IPS-18c (cell line): ENCODE data around the gene CFAP61.

Experiments
- H3K4me3 ChIP-seq: 2 replicates; pipeline ENCODE4 v1.7.0; 2013; ENCODE audit warnings: low read depth, mild to moderate bottlenecking, low read length, moderate library complexity; ENCODE audit not compliant: insufficient read depth
- H3K9me3 ChIP-seq: one replicate; pipeline ENCODE4 v1.6.1; 2013; ENCODE audit warnings: mild to moderate bottlenecking, low read length, moderate library complexity; ENCODE audit not compliant: control insufficient read depth, insufficient read depth

CFAP61 gene

DNA sequence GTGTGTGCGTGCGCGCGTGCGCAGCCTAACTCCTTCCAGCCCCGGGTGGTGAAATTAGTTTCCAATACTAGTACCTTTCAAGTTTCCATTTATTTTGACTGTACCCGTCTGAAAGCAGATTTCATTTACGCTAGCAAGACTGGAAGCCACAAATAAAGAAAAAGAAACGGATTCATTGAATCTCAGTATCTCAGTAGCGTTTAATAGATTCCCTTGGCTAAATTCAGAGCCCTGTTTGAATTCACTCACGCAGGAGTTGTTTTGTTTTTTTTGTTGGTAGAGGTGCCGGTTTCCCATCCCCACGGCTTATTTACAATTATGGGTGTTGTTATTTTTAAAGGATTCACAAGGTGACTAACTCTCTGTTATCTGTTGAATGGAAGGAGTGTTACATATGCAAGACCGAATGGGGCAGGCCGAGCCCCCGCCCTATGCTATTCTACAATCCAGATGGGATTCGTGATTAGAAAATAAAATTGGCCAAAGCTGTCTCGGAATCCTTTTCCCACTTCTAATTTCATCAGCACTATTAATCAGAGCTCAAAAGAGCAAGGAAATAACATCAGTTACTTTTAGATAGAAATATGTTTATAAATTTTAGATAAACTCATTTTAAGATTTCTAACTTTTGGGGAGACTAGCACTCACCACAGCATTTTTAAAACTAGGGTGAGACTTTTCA is 313.3 kb downstream of the CFAP61 start:
- no peaks in the 10 kb centered on the region for H3K9me3 ChIP-seq
- H3K4me3 ChIP-seq: no peak overlapping the region; the same call in 1 of the 2 replicates

- H3K4me3 ChIP-seq: peak overlapping the region; percentile 36; the same call in 1 of the 2 replicates
- no peaks in the 10 kb centered on the region for H3K9me3 ChIP-seq
Measured at GRCh38 chr20:20366551-20366875, 314.2 kb downstream of the CFAP61 start.

DNA sequence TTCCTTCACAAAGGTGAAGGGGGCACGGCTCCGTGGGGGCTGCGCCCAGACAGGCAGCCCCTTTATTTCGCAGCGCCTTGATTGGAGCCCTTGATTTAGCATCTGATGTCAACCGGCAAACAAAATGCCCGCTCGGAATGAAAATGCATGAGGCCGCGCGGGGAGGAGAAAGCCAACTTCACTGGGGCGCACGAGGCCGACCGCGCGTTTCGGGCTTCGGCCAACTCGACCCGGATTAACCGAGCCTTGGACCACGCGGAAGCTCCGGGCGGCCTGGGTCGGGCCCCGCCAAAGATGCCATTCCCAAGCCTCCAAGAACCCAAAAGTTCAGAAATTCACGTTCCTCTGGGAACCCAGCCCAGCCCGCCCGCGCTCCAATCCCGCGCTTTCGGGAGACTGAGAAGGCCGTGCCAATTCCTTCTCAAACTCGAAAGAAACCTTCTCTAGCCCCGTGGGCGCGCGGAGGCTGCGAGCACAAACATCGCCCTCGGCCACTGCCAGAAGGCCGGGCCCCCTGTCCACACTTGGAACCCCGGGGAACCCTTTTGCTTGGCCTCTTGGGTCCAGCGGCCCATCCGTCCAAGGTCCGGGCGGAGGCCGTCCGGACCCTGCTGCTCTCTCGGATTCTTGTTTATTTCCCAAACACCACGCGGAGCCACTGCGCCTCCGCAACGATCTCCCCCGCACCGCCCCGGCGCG is 314.7 kb downstream of the CFAP61 start:
- no peaks in the 10 kb centered on the region for H3K9me3 ChIP-seq
- peak overlapping the region; percentile 36 for H3K4me3 ChIP-seq

DNA sequence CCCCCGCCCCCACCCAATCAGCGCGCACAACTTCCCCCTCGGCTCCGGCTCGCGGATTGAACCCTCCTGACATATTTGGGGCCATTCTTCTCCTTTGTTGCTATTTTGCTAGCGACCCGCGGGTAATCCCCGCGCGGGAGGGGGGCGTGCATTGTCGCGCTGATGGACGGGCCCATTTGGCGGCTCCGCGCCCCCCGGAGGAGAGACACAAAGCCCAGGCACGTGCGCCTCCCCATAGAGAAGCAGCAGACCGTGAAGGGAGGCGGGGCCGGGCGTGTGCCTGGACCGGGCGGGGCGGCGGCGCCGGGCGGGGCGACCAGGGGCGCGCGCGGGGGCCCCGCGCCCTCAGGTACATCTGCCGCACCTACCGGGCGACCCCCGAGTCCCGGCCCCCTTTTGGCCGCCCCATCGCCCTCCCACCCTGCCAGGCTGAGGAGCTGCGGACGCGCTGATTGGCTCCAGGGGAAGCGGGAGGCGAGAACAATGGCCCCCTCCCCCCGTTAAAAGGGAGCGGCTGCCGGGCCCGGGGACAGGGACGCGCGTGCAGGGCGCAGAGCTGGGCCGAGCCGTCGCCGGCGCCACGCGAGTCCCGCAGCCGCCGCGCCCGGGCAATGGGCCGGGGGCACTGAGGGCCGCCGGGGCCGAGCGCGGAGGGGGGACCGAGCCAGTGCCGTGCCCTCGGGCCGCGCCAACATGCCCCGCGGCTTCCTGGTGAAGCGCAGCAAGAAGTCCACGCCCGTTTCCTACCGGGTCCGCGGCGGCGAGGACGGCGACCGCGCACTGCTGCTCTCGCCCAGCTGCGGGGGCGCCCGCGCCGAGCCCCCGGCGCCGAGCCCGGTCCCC is 315.5 kb downstream of the CFAP61 start, which contains the start of gene INSM1:
TSS of gene INSM1 (plus strand) at position 530 of the 843 bp plus-strand sequence. CDS start at position 694, 164 bp downstream.
- H3K9me3 ChIP-seq: no peaks in the 10 kb centered on the region
- H3K4me3 ChIP-seq: peak within 1 kb of the TSS; percentile 56

- no peaks in the 10 kb centered on the region for H3K9me3 ChIP-seq
- H3K4me3 ChIP-seq: peak overlapping the region; percentile 56
Measured at GRCh38 chr20:20368418-20369249, 316.3 kb downstream of the CFAP61 start.

DNA sequence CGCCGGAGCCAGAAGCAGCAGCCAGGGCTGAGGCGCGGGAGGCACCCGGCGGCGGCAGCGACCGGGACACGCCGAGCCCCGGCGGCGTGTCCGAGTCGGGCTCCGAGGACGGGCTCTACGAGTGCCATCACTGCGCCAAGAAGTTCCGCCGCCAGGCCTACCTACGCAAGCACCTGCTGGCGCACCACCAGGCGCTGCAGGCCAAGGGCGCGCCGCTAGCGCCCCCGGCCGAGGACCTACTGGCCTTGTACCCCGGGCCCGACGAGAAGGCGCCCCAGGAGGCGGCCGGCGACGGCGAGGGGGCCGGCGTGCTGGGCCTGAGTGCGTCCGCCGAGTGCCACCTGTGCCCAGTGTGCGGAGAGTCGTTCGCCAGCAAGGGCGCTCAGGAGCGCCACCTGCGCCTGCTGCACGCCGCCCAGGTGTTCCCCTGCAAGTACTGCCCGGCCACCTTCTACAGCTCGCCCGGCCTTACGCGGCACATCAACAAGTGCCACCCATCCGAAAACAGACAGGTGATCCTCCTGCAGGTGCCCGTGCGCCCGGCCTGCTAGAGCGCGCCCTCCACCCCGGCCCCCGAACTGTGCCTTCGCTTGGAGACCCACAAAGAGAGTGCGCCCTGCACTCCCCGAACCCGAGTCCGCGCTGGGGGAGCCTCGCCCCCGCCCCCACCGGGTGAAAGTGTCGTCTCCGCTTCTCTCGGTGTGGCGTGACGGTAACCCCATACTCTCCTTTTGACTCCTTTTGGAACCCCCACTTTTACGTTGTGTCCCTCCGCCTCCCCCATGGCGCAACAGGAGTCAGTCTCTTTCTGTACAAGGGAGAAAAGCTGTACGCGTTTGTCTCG is 317.1 kb downstream of the CFAP61 start:
- H3K9me3 ChIP-seq: no peaks in the 10 kb centered on the region
- peak overlapping the region; percentile 40 for H3K4me3 ChIP-seq

DNA sequence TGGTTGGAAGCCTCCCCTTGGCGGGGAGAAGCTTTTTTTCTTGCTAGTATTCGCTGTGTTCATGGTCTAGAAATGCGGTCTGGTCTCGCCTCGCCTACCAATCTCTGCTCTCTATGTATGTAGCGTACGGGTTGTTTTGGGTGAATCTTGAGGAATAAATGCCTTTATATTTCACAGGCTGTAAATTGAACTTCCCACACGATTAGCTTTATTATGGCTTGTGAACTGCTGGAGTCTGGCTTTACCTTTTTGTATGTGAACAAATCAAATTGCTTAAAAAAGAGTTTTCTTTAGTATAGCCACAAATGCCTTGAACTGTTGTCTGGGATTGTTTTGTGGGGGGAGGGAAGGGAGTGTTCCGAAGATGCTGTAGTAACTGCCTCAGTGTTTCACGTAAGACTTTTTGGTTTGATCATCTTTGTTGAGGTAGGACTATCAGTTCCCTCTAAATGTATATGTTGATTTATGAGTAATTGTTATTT is 317.8 kb downstream of the CFAP61 start:
- no peaks in the 10 kb centered on the region for H3K9me3 ChIP-seq
- peak overlapping the region; percentile 40; the same call in 1 of the 2 replicates for H3K4me3 ChIP-seq

DNA sequence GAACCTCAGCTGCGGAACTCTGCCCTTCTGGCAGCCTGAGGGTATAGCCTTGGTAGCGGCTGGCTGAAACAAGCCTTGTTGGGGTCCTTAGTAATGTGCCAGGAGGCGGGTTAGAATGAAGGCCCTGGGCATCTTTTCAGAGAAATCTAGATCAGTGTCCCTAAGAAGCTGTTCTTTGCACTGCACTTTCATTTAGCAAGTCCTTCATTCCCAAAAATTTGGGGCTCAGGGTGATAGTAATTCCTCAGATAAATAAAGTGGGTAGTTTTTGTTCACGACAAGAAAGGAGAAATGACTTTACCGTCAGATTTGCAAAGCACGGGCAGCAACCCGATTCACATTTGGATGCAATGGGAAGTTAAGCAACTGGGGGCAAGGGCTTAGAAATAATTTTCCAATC is 318.8 kb downstream of the CFAP61 start:
- Histone ChIP-seq H3K9me3 (no peaks in the 10 kb centered on the region), H3K4me3 (no peak overlapping the region)

- H3K4me3 ChIP-seq: no peak overlapping the region
- no peaks in the 10 kb centered on the region for H3K9me3 ChIP-seq
Measured at GRCh38 chr20:20371681-20372080, 319.3 kb downstream of the CFAP61 start.

GRCh38 chr20:20373091-20373571 is 320.8 kb downstream of the CFAP61 start:
- Histone ChIP-seq H3K4me3 (no peak overlapping the region), H3K9me3 (no peaks in the 10 kb centered on the region)

GRCh38 chr20:20375862-20376261 is 323.5 kb downstream of the CFAP61 start:
- Histone ChIP-seq H3K4me3 (no peak overlapping the region), H3K9me3 (peaks cover under 1% of the 10 kb centered on the region)

DNA sequence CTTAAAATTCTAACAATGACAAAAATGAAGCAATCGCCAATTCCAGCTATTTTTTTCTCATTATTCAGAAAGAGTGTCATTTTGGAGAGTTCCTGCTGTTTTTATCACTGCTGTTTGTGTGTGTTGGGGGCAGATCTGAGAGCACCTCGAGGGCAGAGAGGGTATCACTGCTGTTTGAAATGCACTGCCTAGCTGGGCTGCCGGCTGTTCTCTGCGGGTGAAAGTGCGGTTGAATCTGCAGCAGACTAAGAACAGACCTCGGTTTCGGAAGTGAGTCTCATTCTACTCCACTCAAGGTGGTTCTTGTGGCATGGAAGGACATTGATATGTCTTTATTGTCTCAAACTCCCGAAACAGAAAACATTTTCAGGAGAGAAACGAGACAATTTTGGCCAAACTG is 333.9 kb downstream of the CFAP61 start:
- H3K9me3 ChIP-seq: no peaks in the 10 kb centered on the region
- no peak overlapping the region for H3K4me3 ChIP-seq

DNA sequence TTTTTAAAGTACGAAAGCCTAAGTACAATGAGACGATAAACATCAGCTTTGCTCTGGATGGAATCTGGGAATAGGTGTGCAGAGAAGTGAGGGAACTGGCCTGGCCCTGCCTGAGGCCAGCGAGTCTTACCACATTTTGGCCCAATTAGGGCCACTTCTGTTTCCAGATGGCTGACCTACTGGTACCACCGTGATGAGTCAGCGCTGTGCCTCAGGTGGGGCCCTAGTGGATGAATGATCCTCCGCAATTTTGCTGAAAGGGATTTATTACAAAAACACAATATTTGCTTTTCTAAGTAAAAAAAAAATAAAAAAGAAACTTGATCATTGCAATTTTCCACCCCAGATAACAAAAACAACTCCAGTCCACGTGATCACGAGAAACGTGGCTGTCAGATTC is 338.1 kb downstream of the CFAP61 start:
- Histone ChIP-seq H3K4me3 (no peak overlapping the region), H3K9me3 (no peaks in the 10 kb centered on the region)

DNA sequence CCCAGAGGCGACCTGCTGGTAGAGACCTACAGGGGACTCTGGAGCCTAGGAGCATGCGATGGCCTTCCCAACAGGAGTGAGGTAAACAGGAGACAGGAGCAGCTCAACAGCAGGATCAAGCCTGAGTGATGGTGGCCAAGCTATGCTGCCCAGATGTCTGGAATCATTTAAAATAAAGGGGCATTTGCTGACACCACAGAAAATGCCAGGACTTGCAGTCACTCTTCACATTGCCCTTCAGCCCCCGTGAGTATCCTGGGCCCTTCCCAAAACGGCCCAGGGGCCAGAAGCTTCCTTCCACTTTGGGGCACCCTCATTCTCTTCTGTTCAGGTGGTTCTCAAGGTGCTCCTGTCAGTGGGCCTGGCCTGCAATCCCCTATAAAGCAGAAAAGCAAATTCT is 338.8 kb downstream of the CFAP61 start:
- Histone ChIP-seq H3K4me3 (no peak overlapping the region), H3K9me3 (no peaks in the 10 kb centered on the region)

GRCh38 chr20:20391766-20392165 is 339.4 kb downstream of the CFAP61 start:
- H3K9me3 ChIP-seq: no peaks in the 10 kb centered on the region
- H3K4me3 ChIP-seq: no peak overlapping the region
